ENCODE measurements around the gene GPSM1. TPM values are rescaled to one million over a fixed set of nuclear protein-coding genes. Genes with fewer than 3 reads are reported as not detected.
"Not testable (repeated sequence)": the region's sequence is repeated elsewhere in the genome, so short reads cannot be mapped to it uniquely, and the experiment has no call there.

GPSM1 gene
- total and polyA plus RNA-seq, 11 donors = 24.1 to 80.2 (median 31.7) TPM

- Histone ChIP-seq H3K9me3 (no peaks in the 10 kb centered on the region), H3K4me3 (no peak overlapping the region), H3K36me3 (peaks cover 0 to 60% (median 51%) of the 10 kb centered on the region in 9 donors), H3K27me3 (no peaks in the 10 kb centered on the region), H3K4me1 (peaks cover 0 to 36% (median 16%) of the 10 kb centered on the region in 12 donors), H3K27ac (peak overlapping the region in 1 of 12 donors; percentile 28)
- ATAC-seq = no peak
- DNase-seq = no peak
- no peak for TF ChIP-seq POLR2A (IDR thresholded peaks at IDR 0.05)
- TF ChIP-seq CTCF (IDR thresholded peaks at IDR 0.05) = no peak
- intact Hi-C loops (cut with DNase I) = loop anchor here in 5 of 10 donors (5.0 to 10.0 kb wide), 4 partner anchors 34 to 91 kb away; partner anchors contain the start of gene INPP5E (in 1 of the 5)
- 87 to 92% (median 90%) methylated on average over 4 to 5 of the region's 5 CpGs for WGBS, 4 donors
Measured at GRCh38 chr9:136403538-136403914, 76.2 kb downstream of the GPSM1 start.

DNA sequence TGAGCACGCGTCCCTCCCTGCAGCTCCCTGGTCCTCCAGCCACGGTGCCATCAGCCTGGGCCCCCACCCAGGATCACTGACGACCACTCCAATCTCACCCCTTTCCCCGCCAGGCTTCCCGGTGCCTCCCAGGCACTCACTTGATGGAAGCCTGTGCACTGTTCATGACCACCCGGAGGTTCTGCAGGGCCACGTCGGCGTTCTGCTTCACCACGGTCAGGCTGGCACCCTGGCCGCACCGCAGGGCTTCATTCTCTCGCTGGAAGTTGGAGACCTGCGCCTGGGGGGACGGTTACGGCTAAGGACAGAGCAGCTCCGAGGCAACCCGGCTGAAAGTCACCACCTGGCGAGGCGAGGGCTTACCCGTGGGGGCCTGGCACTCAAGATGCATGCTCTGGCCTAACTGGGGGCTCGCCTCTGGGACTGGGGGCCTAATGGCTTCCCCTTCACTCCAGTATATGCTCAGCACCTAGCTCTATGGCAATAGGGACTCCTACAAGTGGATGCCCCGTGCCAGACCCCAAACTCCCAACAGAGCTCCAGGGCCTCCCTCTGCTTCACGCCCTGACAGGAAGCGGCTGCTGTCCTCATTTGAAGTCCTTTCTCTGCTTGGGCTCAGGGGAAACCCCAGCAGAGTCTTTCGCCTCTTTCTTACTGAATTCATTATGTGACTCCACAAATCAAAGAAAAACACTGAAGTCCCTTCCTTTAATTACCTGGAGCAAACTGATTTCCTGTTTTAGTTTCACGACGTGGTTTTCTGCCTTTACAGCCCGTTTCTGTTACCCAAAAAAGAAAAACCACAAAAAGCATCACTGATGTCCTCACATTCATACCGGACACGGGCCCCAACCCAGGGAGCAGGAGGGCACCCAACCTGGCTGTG is 76.8 kb downstream of the GPSM1 start:
- H3K4me1 ChIP-seq = peaks cover 0 to 36% (median 12%) of the 10 kb centered on the region in 12 donors
- no peaks in the 10 kb centered on the region for H3K27me3 ChIP-seq
- ATAC-seq = no peak
- TF ChIP-seq POLR2A (IDR thresholded peaks at IDR 0.05) = no peak
- TF ChIP-seq CTCF (IDR thresholded peaks at IDR 0.05) = no peak
- intact Hi-C loops (cut with DNase I) = loop anchor here in 5 of 10 donors (5.0 to 10.0 kb wide), 4 partner anchors 33 to 92 kb away; partner anchors contain the start of gene INPP5E (in 1 of the 5)
- no peaks in the 10 kb centered on the region for H3K9me3 ChIP-seq
- DNase-seq = no peak
- peak overlapping the region in 1 of 12 donors; percentile 28 for H3K27ac ChIP-seq
- WGBS, 4 donors = 86 to 90% (median 90%) methylated on average over 32 of the region's 32 CpGs
- peaks cover 0 to 58% (median 51%) of the 10 kb centered on the region in 9 donors for H3K36me3 ChIP-seq
- no peak overlapping the region for H3K4me3 ChIP-seq

- Histone ChIP-seq H3K9me3 (no peaks in the 10 kb centered on the region), H3K4me1 (peaks cover 0 to 38% (median 14%) of the 10 kb centered on the region in 12 donors), H3K4me3 (no peak overlapping the region), H3K27me3 (no peaks in the 10 kb centered on the region), H3K36me3 (peaks cover 0 to 58% (median 51%) of the 10 kb centered on the region in 9 donors), H3K27ac (peak overlapping the region in 1 of 12 donors; percentile 20)
- DNase-seq (no peak), ATAC-seq (no peak)
- 87 to 93% (median 91%) methylated on average over 14 of the region's 14 CpGs for WGBS, 4 donors
- intact Hi-C loops (cut with DNase I) = loop anchor here in 5 of 10 donors (5.0 to 10.0 kb wide), 4 partner anchors 33 to 92 kb away; partner anchors contain the start of gene INPP5E (in 1 of the 5)
- TF ChIP-seq POLR2A (IDR thresholded peaks at IDR 0.05) = no peak
Measured at GRCh38 chr9:136404801-136405136, 77.4 kb downstream of the GPSM1 start.

DNA sequence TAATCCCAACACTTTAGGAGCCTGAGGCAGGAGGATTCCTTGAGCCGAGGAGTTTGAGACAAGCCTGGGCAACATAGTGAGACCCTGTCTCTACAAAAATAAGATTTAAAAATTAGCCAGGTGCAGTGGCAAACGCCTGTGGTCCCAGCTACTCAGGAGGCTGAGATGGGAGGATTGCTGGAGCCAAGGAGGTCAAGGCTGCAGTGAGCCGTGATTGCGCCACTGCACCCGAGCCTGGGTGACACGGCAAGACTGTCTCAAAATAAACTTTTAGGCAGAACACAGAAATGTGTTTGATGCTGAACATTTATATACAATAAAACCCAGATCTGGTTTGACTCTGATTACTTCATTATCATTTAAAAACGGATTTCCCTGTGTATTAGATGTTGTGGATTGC is 78.1 kb downstream of the GPSM1 start:
- peaks cover 0 to 58% (median 51%) of the 10 kb centered on the region in 9 donors for H3K36me3 ChIP-seq
- H3K9me3 ChIP-seq = no peaks in the 10 kb centered on the region
- no peaks in the 10 kb centered on the region for H3K27me3 ChIP-seq
- no peak for TF ChIP-seq CTCF (IDR thresholded peaks at IDR 0.05)
- no peak for TF ChIP-seq POLR2A (IDR thresholded peaks at IDR 0.05)
- no peak for ATAC-seq
- H3K4me1 ChIP-seq = peaks cover 0 to 37% (median 13%) of the 10 kb centered on the region in 12 donors
- DNase-seq = no peak
- no peak overlapping the region for H3K27ac ChIP-seq
- intact Hi-C loops (cut with DNase I) = loop anchor here in 1 of 10 donors (10.0 kb wide), 1 partner anchor 71 kb away; no protein-coding TSS in a partner anchor
- 85 to 89% (median 87%) methylated on average over 7 of the region's 7 CpGs for WGBS, 4 donors
- H3K4me3 ChIP-seq = no peak overlapping the region

DNA sequence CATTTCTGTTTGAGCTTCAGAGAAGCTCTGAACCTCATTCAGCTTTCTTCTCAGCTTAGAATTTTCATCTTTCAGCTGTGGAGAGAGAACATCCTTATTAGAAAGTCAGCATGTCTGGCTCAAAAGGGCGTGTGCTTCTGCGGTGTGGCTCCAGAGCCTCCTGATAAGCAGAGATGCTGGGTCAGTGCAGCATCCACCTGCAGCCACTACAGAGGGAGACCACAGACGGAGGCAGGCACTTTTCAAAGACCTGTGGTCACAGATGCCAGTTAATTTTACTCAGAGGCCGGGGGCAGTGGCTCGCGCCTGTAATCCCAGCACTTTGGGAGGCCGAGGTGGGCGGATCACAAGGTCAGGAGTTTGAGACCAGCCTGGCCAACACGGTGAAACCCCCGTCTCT is 78.6 kb downstream of the GPSM1 start:
- not testable (repeated sequence) for H3K27me3 ChIP-seq, H3K9me3 ChIP-seq, DNase-seq, ATAC-seq, H3K27ac ChIP-seq, H3K4me3 ChIP-seq
- WGBS, 4 donors = 85 to 94% (median 91%) methylated on average over 10 of the region's 10 CpGs
- intact Hi-C loops (cut with DNase I) = loop anchor here in 1 of 10 donors (10.0 kb wide), 1 partner anchor 71 kb away; no protein-coding TSS in a partner anchor
- peaks cover 0 to 34% (median 11%) of the 10 kb centered on the region in 12 donors for H3K4me1 ChIP-seq
- peaks cover 0 to 58% (median 51%) of the 10 kb centered on the region in 9 donors for H3K36me3 ChIP-seq

- not testable (repeated sequence) for DNase-seq, H3K27me3 ChIP-seq, ATAC-seq, H3K4me3 ChIP-seq, H3K9me3 ChIP-seq, H3K27ac ChIP-seq
- 92 to 94% (median 93%) methylated on average over 28 of the region's 28 CpGs for WGBS, 4 donors
- H3K4me1 ChIP-seq = peaks cover 2 to 45% (median 22%) of the 10 kb centered on the region in 12 donors
- intact Hi-C loops (cut with DNase I) = loop anchor here in 1 of 10 donors (10.0 kb wide), 1 partner anchor 72 kb away; no protein-coding TSS in a partner anchor
- H3K36me3 ChIP-seq = peaks cover 0 to 53% (median 50%) of the 10 kb centered on the region in 9 donors
Measured at GRCh38 chr9:136407061-136407460, 79.7 kb downstream of the GPSM1 start.
